ENCODE measurements around the gene CTNNB1. TPM values are rescaled to one million over a fixed set of nuclear protein-coding genes. Genes with fewer than 3 reads are reported as not detected.
A peak's percentile ranks its signal among the peaks of the same experiment; 100 is the strongest.

Gene CTNNB1
- total and polyA plus RNA-seq, 2 of the 4 experiments (the other 2 are of a cell fraction): 364 to 1,677 TPM

DNA sequence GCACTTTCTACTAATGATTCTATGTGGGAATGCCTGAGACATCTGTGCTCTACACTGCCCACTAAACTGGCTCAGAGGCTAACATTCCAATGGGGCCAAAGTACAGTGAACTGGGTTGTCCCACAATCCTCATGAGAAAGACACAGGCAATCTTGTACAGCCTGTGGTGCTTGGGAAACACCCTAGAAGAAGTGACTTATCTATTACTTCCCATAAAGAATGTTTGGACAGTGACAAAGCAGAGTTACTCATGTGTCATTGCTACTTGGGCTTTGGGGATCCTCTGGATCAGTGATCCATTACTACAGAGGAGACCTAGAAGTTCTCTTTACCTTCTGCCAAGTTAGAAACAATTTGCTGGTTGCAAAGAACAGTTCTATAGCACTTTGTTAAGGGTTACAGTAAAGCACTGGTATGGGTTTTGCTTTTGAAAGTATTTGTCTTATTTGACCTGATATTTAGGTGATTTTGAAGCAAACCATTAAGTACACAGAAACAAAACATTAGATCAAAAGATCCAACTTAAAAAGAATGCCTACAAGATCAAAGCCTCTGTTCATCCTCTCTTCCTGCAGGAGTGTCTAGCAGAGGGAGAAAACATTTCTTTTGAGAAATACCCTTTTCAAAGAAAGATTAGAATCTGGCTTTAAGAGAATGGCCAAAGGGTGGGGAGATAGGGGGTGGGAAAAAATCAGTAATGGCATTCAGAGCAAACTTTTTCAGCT, 75.8 kb downstream of the CTNNB1 start:
- no TSS peak for BruUV-seq (replicated peaks)
- H2AK9ac ChIP-seq (replicated peaks; ENCODE audit: low read depth, low read length, poor library complexity): no peak overlapping the region
- in situ Hi-C loops (cut with MboI; ENCODE audit: low sequenced_read_pairs): no loop called here
- no peaks in the 10 kb centered on the region for H4K20me1 ChIP-seq (ENCODE audit: insufficient read depth, low read length)
- DNase-seq: peak; percentile 76
- ATAC-seq (ENCODE audit: low read depth): peak; percentile 87
- H3K14ac ChIP-seq (replicated peaks; ENCODE audit: low read depth, low read length): no peak overlapping the region; the same call in 1 of the 2 replicates
- no peak overlapping the region for H3K23ac ChIP-seq (ENCODE audit: low read depth, low read length)
- H3K18ac ChIP-seq (ENCODE audit: low read depth, low read length): no peak overlapping the region
- H3K56ac ChIP-seq (ENCODE audit: extremely low read depth, insufficient read depth, low read length): no peak overlapping the region
- no peaks in the 10 kb centered on the region for H3K79me1 ChIP-seq (ENCODE audit: low read depth in 1 of 2, low read length in 2 of 2)
- H3K4me3 ChIP-seq (ENCODE audit: insufficient read depth, low read depth, low read length): no peak overlapping the region
- no peaks in the 10 kb centered on the region for H3K9me3 ChIP-seq (ENCODE audit: control insufficient read depth, insufficient read depth, low read length)
- TF ChIP-seq, protein P1, sequence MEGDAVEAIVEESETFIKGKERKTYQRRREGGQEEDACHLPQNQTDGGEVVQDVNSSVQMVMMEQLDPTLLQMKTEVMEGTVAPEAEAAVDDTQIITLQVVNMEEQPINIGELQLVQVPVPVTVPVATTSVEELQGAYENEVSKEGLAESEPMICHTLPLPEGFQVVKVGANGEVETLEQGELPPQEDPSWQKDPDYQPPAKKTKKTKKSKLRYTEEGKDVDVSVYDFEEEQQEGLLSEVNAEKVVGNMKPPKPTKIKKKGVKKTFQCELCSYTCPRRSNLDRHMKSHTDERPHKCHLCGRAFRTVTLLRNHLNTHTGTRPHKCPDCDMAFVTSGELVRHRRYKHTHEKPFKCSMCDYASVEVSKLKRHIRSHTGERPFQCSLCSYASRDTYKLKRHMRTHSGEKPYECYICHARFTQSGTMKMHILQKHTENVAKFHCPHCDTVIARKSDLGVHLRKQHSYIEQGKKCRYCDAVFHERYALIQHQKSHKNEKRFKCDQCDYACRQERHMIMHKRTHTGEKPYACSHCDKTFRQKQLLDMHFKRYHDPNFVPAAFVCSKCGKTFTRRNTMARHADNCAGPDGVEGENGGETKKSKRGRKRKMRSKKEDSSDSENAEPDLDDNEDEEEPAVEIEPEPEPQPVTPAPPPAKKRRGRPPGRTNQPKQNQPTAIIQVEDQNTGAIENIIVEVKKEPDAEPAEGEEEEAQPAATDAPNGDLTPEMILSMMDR (conservative IDR thresholded peaks at IDR 0.05; ENCODE audit: low read depth, low read length): no peak
- TF ChIP-seq POLR2A (IDR thresholded peaks at IDR 0.05; ENCODE audit: low read depth, low read length) (no peak), CEBPB (IDR thresholded peaks at IDR 0.05; ENCODE audit: low read depth, low read length) (peak; percentile 29; the same call in 1 of the 2 replicates)
- TF ChIP-seq, protein P2, sequence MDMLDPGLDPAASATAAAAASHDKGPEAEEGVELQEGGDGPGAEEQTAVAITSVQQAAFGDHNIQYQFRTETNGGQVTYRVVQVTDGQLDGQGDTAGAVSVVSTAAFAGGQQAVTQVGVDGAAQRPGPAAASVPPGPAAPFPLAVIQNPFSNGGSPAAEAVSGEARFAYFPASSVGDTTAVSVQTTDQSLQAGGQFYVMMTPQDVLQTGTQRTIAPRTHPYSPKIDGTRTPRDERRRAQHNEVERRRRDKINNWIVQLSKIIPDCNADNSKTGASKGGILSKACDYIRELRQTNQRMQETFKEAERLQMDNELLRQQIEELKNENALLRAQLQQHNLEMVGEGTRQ (IDR thresholded peaks at IDR 0.05; ENCODE audit: low read depth, low read length): no peak
- no peak overlapping the region for H4K91ac ChIP-seq (ENCODE audit: insufficient read depth, low read depth, low read length)
- peak overlapping the region; percentile 46 for H2AFZ ChIP-seq (replicated peaks; ENCODE audit: low read length, poor library complexity)
- no peaks in the 10 kb centered on the region for H3K27me3 ChIP-seq (ENCODE audit: control insufficient read depth, insufficient read depth, low read length)
- no peaks in the 10 kb centered on the region for H3K4me1 ChIP-seq (ENCODE audit: control insufficient read depth, insufficient read depth, low read length)
- POLR2A ChIA-PET (ENCODE audit: unreplicated experiment): no interaction called here
- H3K4me2 ChIP-seq (ENCODE audit: low read depth, low read length): no peak overlapping the region
- H3K9me1 ChIP-seq (ENCODE audit: insufficient read depth, low read length): no peaks in the 10 kb centered on the region
- intact Hi-C loops (cut with micrococcal nuclease): no loop called here
- no peak overlapping the region for H4K5ac ChIP-seq (ENCODE audit: low read depth, low read length)
- dilution Hi-C loops (cut with HindIII; ENCODE audit: low sequenced_read_pairs, unreplicated experiment): no loop called here
- no peak overlapping the region for H2BK120ac ChIP-seq (ENCODE audit: low read depth, low read length)
- no peak overlapping the region for H2BK5ac ChIP-seq (ENCODE audit: low read depth, low read length, poor library complexity, severe bottlenecking)
- H2BK15ac ChIP-seq (ENCODE audit: low read depth, low read length): no peak overlapping the region
- no peak overlapping the region for H3K27ac ChIP-seq (ENCODE audit: insufficient read depth, low read length)
- H3K9ac ChIP-seq (ENCODE audit: low read depth, low read length): no peak overlapping the region
- no peak overlapping the region for H2AK5ac ChIP-seq (ENCODE audit: low read depth, low read length)
- H4K8ac ChIP-seq (ENCODE audit: low read depth in 2 of 2, low read length in 2 of 2): no peak overlapping the region
- CTCF ChIA-PET: interaction anchor here (1.4 kb wide), 1 partner anchor 9 kb away, joined by 3 read pairs; no protein-coding TSS in a partner anchor
- no peak overlapping the region for H2BK20ac ChIP-seq (ENCODE audit: low read depth, low read length)
- H3K36me3 ChIP-seq (ENCODE audit: control insufficient read depth, insufficient read depth, low read length): no peaks in the 10 kb centered on the region
- H3K4ac ChIP-seq (ENCODE audit: low read depth, low read length): no peak overlapping the region
